ENCODE data around the gene TMEM117.
"Not testable (repeated sequence)": the region's sequence is repeated elsewhere in the genome, so short reads cannot be mapped to it uniquely, and the experiment has no call there.

The TMEM117 gene

DNA sequence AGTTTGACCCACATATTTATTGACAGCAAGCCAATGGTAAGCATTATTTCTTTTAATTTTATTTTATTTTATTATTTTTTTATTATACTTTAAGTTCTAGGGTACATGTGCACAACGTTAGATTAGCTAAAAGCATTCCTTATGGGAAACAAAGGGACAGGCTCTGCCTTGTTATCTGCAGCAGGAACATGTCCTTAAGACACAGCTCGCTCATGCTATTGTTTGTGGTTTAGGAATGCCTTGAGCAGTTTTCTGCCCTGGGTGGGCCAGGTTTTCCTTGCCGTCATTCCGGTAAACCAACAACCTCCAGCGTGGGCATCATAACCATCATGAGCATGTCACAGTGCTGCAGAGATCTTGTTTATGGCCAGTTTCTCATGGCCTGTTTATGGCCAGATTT lies 370.2 kb downstream of the TMEM117 start:
- FAIRE-seq (no peak), DNase-seq (ENCODE audit: insufficient read length, low spot score) (no peak)
- TF ChIP-seq POLR2A (IDR thresholded peaks at IDR 0.05; ENCODE audit: low read depth, low read length) = no peak

- FAIRE-seq = no peak
- no peak for DNase-seq (ENCODE audit: insufficient read length, low spot score)
- TF ChIP-seq POLR2A (IDR thresholded peaks at IDR 0.05; ENCODE audit: low read depth, low read length) = no peak
Observed at GRCh38 chr12:44217146-44217883, 381.4 kb downstream of the TMEM117 start.

GRCh38 chr12:44223736-44224135 lies 387.9 kb downstream of the TMEM117 start:
- no peak for TF ChIP-seq POLR2A (IDR thresholded peaks at IDR 0.05; ENCODE audit: low read depth, low read length)
- DNase-seq (ENCODE audit: insufficient read length, low spot score) (no peak), FAIRE-seq (no peak)

GRCh38 chr12:44224399-44225148 lies 388.7 kb downstream of the TMEM117 start:
- no peak for TF ChIP-seq POLR2A (IDR thresholded peaks at IDR 0.05; ENCODE audit: low read depth, low read length)
- no peak for DNase-seq (ENCODE audit: insufficient read length, low spot score)
- FAIRE-seq = no peak

DNA sequence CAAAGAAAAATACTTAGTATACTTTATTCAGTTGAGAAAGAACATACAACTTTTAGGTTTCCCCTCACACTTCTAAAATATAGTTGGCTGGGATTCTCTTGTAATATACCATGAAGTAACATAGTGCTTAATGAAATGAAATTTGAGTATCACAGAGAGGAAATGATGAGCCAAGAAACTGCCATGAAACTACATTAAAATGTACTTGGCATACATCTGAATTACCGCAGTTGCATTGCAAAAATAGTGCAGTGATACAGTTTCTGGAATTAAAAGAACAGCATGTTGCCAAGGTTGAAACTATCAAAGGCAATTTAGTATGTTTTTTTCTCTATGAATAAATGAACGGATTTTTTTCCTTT lies 389.2 kb downstream of the TMEM117 start:
- TF ChIP-seq POLR2A (IDR thresholded peaks at IDR 0.05; ENCODE audit: low read depth, low read length) = no peak
- FAIRE-seq (no peak), DNase-seq (ENCODE audit: insufficient read length, low spot score) (no peak)

DNA sequence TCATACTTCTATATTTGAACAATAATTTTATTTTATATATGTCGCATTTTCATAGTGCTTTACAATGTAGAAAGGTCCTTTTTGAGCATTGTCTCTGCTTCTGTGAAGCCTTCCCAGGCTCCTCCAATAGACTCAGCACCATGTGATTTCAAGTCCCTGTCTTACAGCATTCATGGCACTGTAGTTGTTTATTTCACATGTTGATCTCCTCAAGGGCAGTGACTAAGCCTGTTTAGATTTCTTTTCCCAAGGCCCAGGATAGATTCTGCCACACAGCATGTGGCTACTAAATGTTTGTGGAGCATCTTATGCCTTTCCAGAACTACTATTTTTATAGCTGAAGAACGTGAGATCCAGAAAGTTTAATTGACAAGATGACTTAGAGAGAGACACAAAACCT lies 391.7 kb downstream of the TMEM117 start:
- FAIRE-seq (no peak), DNase-seq (ENCODE audit: insufficient read length, low spot score) (no peak)

GRCh38 chr12:44229846-44230245 lies 394.0 kb downstream of the TMEM117 start:
- no peak for TF ChIP-seq POLR2A (IDR thresholded peaks at IDR 0.05; ENCODE audit: low read depth, low read length)
- FAIRE-seq (no peak), DNase-seq (ENCODE audit: insufficient read length, low spot score) (no peak)

More for the DNA sequence above, 391.7 kb downstream of the TMEM117 start:
- TF ChIP-seq POLR2A (IDR thresholded peaks at IDR 0.05; ENCODE audit: low read depth, low read length) = no peak

DNA sequence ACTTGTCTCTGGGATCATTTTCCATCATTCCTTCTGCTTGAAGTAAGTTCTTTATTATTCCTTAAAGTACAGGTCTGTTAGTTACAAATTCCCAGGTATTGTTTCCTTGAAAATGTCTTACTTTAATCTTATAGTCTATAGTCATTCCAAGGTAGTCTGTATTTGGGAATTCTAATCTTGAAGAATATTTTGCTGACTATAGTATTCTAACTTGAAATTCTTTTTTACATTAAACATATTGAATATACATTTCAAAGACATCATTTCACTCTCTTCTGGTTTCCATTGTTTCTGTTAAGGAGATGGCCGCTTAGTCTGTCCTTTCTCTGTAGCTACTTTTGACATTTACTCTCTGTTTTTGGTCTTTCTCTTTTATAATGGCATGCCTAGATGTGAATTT lies 399.8 kb downstream of the TMEM117 start:
- DNase-seq (ENCODE audit: insufficient read length, low spot score) (no peak), FAIRE-seq (no peak)
- no peak for TF ChIP-seq POLR2A (IDR thresholded peaks at IDR 0.05; ENCODE audit: low read depth, low read length)

DNA sequence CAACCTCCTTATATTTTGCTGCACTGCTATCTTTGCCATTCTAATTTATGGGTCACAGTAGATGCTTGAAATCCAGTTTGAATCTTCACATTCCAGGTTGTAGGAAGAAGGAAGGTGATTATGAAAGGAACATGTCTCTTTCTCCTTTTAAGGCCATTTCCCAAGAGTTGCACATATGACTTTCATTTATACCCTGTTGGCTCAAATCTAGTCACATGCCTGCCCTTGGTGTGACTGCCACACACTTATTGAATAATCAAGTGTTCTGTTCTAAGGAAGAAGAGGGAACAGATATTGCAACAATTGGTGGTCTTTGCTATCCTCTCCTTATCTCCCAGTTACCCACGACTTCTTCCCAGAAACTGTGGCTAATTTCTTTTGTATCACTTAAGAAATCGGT lies 404.3 kb downstream of the TMEM117 start:
- DNase-seq (ENCODE audit: insufficient read length, low spot score) (no peak), FAIRE-seq (no peak)
- TF ChIP-seq POLR2A (IDR thresholded peaks at IDR 0.05; ENCODE audit: low read depth, low read length) = no peak

GRCh38 chr12:44245932-44246331 lies 410.1 kb downstream of the TMEM117 start:
- DNase-seq (ENCODE audit: insufficient read length, low spot score) (no peak), FAIRE-seq (no peak)
- no peak for TF ChIP-seq POLR2A (IDR thresholded peaks at IDR 0.05; ENCODE audit: low read depth, low read length)

DNA sequence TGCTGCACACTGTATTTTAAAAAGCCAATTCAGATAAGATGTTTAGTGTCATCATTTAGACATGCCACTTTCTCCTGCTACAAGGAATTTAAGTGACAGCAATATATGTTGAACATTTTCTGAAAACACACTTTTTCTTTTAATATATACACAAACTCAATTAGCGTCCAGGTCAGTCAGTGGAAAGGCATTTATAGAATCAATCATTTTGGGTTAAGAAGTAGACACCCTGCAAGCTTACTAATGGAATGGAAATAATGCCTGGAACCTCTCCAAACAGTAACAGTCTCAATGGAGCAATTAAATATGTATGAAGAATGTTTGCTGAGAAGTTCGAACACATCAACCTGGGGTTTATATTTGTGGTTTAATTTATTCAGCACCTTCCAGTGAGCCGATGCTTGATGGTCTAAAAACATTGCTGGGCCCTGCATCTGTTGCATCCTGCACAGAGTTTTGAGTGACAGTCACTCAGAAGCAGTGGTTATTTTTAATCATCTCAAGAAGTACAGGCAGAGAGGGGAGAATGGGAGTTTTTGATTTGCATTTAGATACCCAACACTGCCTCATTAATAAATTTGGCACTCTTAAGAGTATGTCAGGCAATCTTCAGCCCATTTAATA lies 410.7 kb downstream of the TMEM117 start:
- TF ChIP-seq POLR2A (IDR thresholded peaks at IDR 0.05; ENCODE audit: low read depth, low read length) = no peak
- no peak for DNase-seq (ENCODE audit: insufficient read length, low spot score)
- no peak for FAIRE-seq

- no peak for TF ChIP-seq POLR2A (IDR thresholded peaks at IDR 0.05; ENCODE audit: low read depth, low read length)
- DNase-seq (ENCODE audit: insufficient read length, low spot score) (no peak), FAIRE-seq (no peak)
Observed at GRCh38 chr12:44247588-44247987, 411.7 kb downstream of the TMEM117 start.

DNA sequence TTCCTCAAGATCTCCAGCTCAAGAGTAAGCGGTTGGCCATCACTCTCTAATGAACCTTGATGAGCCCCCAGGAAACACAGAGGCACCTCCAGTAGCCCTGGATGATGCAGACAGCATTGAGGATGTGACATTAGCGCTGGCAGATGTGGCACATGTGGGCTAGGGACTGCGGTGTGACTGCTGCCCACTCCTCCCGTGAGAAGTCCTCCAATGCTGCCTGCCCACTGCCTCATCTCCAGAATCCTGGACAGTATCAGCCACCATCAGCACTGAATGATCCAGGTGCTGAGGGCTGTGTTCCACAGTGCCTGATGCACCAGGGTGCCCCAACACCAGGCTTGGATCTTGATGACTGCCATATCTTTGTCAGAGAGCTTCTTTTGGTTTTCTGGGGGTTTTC lies 412.6 kb downstream of the TMEM117 start:
- FAIRE-seq = no peak
- no peak for DNase-seq (ENCODE audit: insufficient read length, low spot score)
- TF ChIP-seq POLR2A (IDR thresholded peaks at IDR 0.05; ENCODE audit: low read depth, low read length) = no peak

- not testable (repeated sequence) for FAIRE-seq; DNase-seq (ENCODE audit: insufficient read length, low spot score)
Observed at GRCh38 chr12:44250440-44250839, 414.6 kb downstream of the TMEM117 start.
